ENCODE measurements around the gene KDM3B. TPM values are rescaled to one million over a fixed set of nuclear protein-coding genes. Genes with fewer than 3 reads are reported as not detected.
A peak's percentile ranks its signal among the peaks of the same experiment; 100 is the strongest.

The KDM3B gene
- total and polyA plus RNA-seq, 2 donors (not counting 1 experiment from before 2014, with no cell fraction given): 23.6 to 49.4 TPM

GRCh38 chr5:138435943-138436342, 83.5 kb downstream of the KDM3B start:
- no peak overlapping the region for H3K4me3 ChIP-seq (replicated peaks in 1 of 4; ENCODE audit: control extremely low read depth in 1 of 4, insufficient read depth in 1 of 4, low read depth in 3 of 4, low read length in 4 of 4)
- no peak overlapping the region for H3K9ac ChIP-seq (ENCODE audit: insufficient read depth, low read length)
- H3K4me1 ChIP-seq (ENCODE audit: control insufficient read depth, extremely low read depth, insufficient read depth, low read length): peaks cover 10% of the 10 kb centered on the region
- H3K79me2 ChIP-seq (ENCODE audit: control insufficient read depth, insufficient read depth, low read length): no peaks in the 10 kb centered on the region
- no peaks in the 10 kb centered on the region for H4K20me1 ChIP-seq (ENCODE audit: control insufficient read depth, extremely low read depth, insufficient read depth, low read length)
- no peaks in the 10 kb centered on the region for H3K9me3 ChIP-seq (ENCODE audit: control insufficient read depth, insufficient read depth, low read depth, low read length)
- no peak for DNase-seq (ENCODE audit: low read depth in 2 of 2)
- H2AFZ ChIP-seq (ENCODE audit: low read length): no peak overlapping the region
- TF ChIP-seq CTCF (conservative IDR thresholded peaks at IDR 0.05 in 1 of 2, IDR thresholded peaks at IDR 0.05 in 1 of 2; ENCODE audit: low read depth in 1 of 2, low read length in 2 of 2): no peak
- TF ChIP-seq EZH2 (IDR thresholded peaks at IDR 0.05; ENCODE audit: low read length, missing control alignments): no peak
- H3K4me2 ChIP-seq (ENCODE audit: extremely low read depth, insufficient read depth, low read length): no peak overlapping the region
- no peak overlapping the region for H3K27ac ChIP-seq (ENCODE audit: insufficient read depth, low read length)
- no peaks in the 10 kb centered on the region for H3K27me3 ChIP-seq (ENCODE audit: control insufficient read depth, insufficient read depth, low read length)
- H3K36me3 ChIP-seq (ENCODE audit: control insufficient read depth, insufficient read depth, low read length): peaks cover 10% of the 10 kb centered on the region

GRCh38 chr5:138438003-138438723, 85.7 kb downstream of the KDM3B start:
- Histone ChIP-seq H3K4me1 (ENCODE audit: control insufficient read depth, extremely low read depth, insufficient read depth, low read length) (peaks cover 10% of the 10 kb centered on the region), H3K4me2 (ENCODE audit: extremely low read depth, insufficient read depth, low read length) (peak overlapping the region; percentile 88), H4K20me1 (ENCODE audit: control insufficient read depth, extremely low read depth, insufficient read depth, low read length) (no peaks in the 10 kb centered on the region), H3K79me2 (ENCODE audit: control insufficient read depth, insufficient read depth, low read length) (no peaks in the 10 kb centered on the region), H3K9ac (ENCODE audit: insufficient read depth, low read length) (peak overlapping the region; percentile 46), H3K36me3 (ENCODE audit: control insufficient read depth, insufficient read depth, low read length) (peaks cover 10% of the 10 kb centered on the region), H3K27me3 (ENCODE audit: control insufficient read depth, insufficient read depth, low read length) (no peaks in the 10 kb centered on the region), H2AFZ (ENCODE audit: low read length) (no peak overlapping the region), H3K27ac (ENCODE audit: insufficient read depth, low read length) (no peak overlapping the region), H3K4me3 (replicated peaks in 1 of 4; ENCODE audit: control extremely low read depth in 1 of 4, insufficient read depth in 1 of 4, low read depth in 3 of 4, low read length in 4 of 4) (peak overlapping the region; percentile 41 to 66 (median 51)), H3K9me3 (ENCODE audit: control insufficient read depth, insufficient read depth, low read depth, low read length) (no peaks in the 10 kb centered on the region)
- TF ChIP-seq CTCF (conservative IDR thresholded peaks at IDR 0.05 in 1 of 2, IDR thresholded peaks at IDR 0.05 in 1 of 2; ENCODE audit: low read depth in 1 of 2, low read length in 2 of 2): no peak
- TF ChIP-seq EZH2 (IDR thresholded peaks at IDR 0.05; ENCODE audit: low read length, missing control alignments): no peak
- DNase-seq (ENCODE audit: low read depth in 2 of 2): no peak

DNA sequence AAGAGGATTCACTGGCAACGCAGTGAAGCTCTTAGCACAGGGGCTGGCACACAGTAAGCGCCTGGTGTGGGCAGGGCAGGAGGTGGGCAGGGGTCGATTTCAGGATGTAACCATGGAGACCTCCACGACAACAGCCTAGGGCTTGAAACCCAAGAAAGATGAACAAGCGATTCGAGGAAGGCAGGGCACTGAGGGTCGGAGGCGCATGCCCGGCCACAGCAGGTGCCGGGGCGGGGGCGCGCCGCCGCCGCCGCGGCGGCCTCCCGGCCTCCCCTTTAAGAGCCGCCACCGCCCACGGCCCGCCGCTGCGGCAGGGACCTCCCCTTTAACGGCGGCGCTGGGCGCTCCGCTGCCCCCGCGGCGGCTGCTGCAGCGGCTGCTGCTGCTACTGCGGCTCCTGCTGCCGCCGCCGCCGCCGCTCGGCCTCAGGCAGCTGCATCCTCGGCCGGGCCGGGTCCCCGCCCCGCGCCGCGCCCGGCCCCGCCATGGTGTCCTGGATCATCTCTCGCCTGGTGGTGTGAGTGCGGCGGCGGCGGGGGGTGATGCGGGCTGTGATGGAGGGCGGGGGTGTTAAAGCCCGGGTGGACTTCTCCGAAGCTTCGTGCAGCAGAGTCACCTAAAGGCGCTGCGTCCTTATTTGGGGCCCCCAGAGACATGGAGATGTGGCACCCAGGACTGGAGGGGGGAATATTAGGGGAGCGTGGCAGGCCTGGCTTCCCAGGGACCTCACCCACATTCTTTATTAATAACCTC, 86.4 kb downstream of the KDM3B start, which contains the start of gene REEP2:
Gene REEP2, plus strand, starts transcription at position 334 of the 753 bp plus-strand sequence. Its CDS starts 152 bp downstream, at position 486.
- TF ChIP-seq EZH2 (IDR thresholded peaks at IDR 0.05; ENCODE audit: low read length, missing control alignments) (no peak), CTCF (conservative IDR thresholded peaks at IDR 0.05 in 1 of 2, IDR thresholded peaks at IDR 0.05 in 1 of 2; ENCODE audit: low read depth in 1 of 2, low read length in 2 of 2) (no peak)
- Histone ChIP-seq H3K9ac (ENCODE audit: insufficient read depth, low read length) (peak within 1 kb of the TSS; percentile 46), H3K27ac (ENCODE audit: insufficient read depth, low read length) (no peak within 1 kb of the TSS), H3K9me3 (ENCODE audit: control insufficient read depth, insufficient read depth, low read depth, low read length) (no peaks in the 10 kb centered on the region), H3K4me2 (ENCODE audit: extremely low read depth, insufficient read depth, low read length) (peak within 1 kb of the TSS; percentile 93), H3K4me3 (replicated peaks in 1 of 4; ENCODE audit: control extremely low read depth in 1 of 4, insufficient read depth in 1 of 4, low read depth in 3 of 4, low read length in 4 of 4) (peak within 1 kb of the TSS; percentile 41 to 66 (median 56)), H4K20me1 (ENCODE audit: control insufficient read depth, extremely low read depth, insufficient read depth, low read length) (no peaks in the 10 kb centered on the region), H3K27me3 (ENCODE audit: control insufficient read depth, insufficient read depth, low read length) (no peaks in the 10 kb centered on the region), H2AFZ (ENCODE audit: low read length) (peak within 1 kb of the TSS; percentile 73), H3K79me2 (ENCODE audit: control insufficient read depth, insufficient read depth, low read length) (no peaks in the 10 kb centered on the region), H3K4me1 (ENCODE audit: control insufficient read depth, extremely low read depth, insufficient read depth, low read length) (peaks cover 10% of the 10 kb centered on the region), H3K36me3 (ENCODE audit: control insufficient read depth, insufficient read depth, low read length) (peaks cover 10% of the 10 kb centered on the region)
- DNase-seq (ENCODE audit: low read depth in 2 of 2): peak; percentile 30 to 57
